NCI-H1105 (cell line): ENCODE data around the gene BACH2.
"Not testable (repeated sequence)": the region's sequence is repeated elsewhere in the genome, so short reads cannot be mapped to it uniquely, and the experiment has no call there.

Source experiments
- DNase-seq: peaks from one replicate; lab custom pipeline; 2025; lab: John Stamatoyannopoulos, UW

BACH2 gene

GRCh38 chr6:89890845-89891528 lies 405.7 kb downstream of the BACH2 start:
- not testable (repeated sequence) for DNase-seq

- no peak for DNase-seq
Measured at GRCh38 chr6:89888871-89889270, 407.8 kb downstream of the BACH2 start.

GRCh38 chr6:89888138-89888514 lies 408.5 kb downstream of the BACH2 start:
- DNase-seq, result no peak

- no peak for DNase-seq
Measured at GRCh38 chr6:89887452-89888137, 409.0 kb downstream of the BACH2 start.

- no peak for DNase-seq
Measured at GRCh38 chr6:89886378-89887120, 410.1 kb downstream of the BACH2 start.
